Stimulated activated CD4-positive, alpha-beta T cell treated with anti-CD3 and anti-CD28 coated beads, Interleukin-1b, Interleukin-23, amount 100 ng/mL, for 24 hours (primary cell): Measurements from ENCODE around the gene TRANK1.

Experiments used
- DNase-seq, 4 experiments: peaks; one replicate each; pipeline ENCODE4 v3.0.0-alpha.2; 2020; ENCODE audit warnings: low read depth in 4 of 4, low spot score in 1 of 4

TRANK1 gene

DNA sequence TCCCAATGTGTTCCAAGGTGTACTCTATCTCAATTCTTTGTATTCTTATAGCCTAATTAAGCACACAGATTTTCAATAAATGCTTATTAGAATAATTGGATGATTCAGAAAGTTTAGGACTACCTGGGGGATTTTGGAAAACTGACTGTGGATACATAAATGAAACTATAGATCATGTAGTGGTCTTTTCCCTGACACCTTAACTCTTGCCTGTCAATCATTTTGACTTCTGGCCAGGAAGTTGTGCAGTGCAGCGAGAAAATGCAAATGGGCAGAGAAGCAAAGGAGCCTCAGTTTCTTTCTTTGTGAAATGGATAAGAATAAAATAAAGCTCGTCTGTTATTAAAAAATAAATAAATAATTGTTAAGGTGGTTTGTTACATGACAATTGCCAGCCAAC is 133.1 kb downstream of the TRANK1 start:
- no peak for DNase-seq

DNA sequence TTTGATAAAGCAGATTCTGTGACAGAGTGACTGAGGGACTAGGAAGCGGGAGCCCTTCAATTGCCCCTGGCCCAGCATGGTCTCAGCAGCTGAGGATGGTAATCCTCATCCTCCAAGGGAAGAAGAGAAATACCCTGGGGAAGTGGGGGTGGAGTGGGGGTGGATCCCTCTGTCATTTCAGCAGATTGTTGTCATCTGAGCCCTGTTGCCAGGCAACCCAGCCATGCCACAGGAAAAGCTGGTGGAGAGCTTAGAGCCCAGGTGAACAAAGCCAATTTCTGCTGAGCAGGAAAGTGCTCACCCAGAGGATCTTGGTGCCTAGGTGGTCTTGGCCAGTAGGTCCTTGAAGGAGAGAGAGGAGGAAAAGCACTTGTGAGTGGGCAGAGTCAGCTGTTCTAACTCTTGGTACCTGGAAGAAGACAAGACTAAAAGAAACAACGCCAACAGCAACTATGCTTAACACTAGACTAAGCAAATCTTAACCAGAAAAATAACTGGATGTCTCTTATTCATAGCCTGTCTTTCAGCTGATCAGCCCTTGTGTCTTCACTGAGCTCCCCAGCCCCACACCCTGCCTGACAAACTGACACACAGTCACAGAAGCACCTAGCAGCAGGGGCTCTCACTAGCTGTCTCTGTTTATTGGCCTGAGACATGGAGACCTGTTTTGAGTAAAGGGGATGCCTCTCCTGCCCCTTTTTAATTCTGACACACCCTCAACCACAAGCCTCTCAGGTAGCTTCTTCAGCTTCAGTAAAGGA is 140.4 kb downstream of the TRANK1 start:
- DNase-seq: no peak

DNA sequence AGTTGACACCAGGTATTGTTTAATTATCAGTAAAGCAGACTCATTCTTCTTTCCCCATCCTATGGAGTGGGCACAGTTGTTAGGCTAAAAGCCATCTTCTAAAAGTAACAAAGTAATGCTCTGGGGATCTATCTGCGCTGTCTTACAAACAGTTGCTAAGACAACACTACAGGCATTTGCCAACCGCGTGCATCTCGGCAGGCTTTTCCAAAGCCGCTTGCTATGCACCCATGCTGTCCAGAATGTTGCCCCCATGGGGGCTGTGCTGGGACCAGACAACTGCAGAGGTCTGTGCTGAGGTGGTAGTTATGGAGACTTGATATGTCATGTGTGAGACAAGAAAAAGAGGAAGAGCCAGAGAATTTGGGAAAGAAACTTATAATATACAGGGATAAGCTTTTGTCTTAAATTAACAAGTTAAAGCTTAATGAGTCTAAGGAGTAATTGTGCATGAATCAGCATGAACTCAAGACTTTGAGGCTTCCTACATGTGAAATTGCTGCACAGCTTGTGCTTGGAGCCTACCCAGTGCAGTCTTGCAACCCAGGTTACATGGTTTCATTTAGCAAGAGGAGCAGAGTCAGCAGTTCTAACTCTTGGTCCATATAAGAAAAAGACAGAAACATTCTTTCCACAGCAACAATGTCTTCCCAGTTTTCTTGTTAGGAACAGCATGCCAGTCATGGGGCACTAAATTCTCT is 141.6 kb downstream of the TRANK1 start:
- no peak for DNase-seq

DNA sequence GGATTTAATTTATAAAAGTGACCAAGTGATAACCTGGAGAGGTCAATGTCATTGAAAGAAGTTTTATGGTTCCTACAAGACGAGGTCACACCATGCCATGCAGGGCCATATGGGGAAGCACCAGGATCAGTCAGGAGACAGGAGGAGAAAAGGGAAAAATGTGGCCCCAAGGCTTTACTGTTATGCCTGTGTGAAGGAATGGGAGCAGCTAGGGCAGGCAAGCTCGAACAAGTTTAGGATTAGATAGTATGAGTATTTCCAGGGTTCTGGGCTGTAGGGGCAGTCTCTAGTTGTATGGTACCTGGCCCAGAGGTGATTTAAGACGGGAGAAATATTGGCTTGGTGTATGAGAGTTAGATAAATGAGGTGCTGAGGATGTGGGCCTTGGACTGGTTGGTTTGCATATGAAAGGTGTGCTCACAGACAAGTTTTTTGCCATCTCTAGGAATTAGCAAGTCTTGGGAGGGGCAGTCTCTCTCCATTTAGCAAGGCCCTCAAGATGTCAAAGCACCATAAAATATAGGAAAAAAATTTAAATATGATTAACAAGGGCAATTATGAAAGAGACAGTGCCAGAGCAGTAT is 144.2 kb downstream of the TRANK1 start:
- no peak for DNase-seq

DNA sequence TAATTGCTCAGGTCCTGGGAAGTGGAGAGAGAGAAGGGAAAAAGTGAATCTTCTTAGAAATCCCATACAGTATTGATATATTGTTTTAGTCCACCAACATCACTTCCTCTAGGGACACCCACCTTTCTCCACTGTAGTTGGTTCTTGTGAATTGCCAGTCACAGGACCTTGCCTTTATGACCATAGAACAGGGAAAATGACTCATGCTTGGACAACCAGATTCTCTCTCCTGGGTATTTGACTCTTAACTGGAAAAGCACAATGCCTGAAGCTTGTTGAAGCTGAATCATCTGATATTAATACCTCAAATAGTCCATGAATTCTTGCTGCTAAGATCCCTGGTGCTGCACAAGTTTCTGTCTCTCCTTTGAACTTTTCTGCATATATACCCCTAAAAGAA is 148.0 kb downstream of the TRANK1 start:
- no peak for DNase-seq

DNA sequence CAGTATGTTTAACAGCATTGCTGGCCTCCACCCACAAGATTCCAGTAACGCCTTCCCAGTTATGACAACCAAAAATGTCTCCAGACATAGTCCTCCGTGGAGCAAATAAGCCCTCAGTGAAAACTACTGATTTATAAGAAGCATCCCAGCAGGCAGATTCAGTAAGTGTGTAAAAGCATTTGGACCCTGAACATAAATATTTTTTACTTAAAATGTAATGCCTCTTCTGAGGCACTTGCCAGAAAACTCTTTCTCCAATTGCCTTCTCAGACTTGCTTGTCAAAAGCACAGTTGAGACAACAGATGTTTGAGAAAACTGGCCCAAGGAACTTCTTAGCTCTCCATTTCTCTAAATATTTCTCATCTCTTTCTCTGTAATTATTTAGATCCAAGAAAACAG is 148.7 kb downstream of the TRANK1 start:
- no peak for DNase-seq

DNA sequence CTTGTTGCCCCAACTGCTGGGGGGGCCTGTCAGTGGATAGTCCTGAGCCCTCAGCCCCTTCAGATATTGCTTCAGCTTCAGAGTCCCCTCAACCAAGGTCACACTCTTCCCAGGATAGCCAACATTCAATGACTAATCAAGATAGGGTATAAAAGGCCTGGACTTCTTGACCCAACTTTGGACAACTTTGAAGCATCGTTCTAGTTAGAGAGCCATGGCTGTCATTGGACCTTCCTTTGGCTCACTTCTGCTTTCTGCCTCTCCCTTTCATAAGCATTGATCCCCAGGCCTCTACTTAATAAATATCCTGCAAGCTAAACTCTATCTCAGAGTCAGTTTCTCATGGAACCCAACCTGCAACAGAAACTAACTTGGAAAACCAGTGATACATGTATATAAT is 149.2 kb downstream of the TRANK1 start:
- DNase-seq: no peak

DNA sequence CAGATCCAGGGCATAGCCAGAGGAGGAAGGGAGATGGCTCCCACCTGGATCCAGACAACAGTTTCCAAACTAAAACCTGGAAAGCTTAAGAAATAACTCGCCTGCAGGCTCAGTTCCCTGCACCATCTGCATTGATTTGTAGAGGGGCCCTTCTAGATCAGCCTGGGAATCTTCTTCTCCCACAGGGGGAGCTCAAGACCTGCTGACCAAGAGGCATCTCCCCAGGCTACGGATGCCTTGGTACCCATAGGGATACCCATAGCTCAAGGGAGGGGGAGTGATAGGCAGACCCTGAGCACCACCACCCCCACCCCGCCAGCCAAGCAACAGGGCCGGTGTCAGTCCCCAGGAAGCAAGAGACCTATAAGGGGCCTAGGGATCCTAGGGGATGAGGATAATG is 152.5 kb downstream of the TRANK1 start:
- no peak for DNase-seq

DNA sequence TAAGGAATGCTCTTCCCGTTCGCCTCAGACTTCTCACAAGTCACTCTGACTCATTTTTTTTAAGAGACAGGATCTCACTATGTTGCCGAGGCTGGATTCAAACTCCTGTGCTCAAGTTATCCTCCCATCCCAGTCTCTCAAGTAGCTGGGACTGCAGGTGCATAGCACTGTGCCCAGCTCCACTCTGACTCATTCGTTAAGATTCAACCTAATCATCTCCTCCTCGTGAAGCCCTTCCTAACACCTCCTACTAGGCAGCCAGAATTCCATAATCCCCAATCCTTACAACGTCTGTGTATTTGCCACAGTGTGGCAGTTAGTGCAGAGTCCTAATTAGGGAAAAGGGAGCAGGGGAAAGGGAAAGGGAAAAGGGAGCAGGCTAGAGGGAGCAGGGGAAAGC is 154.1 kb downstream of the TRANK1 start:
- no peak for DNase-seq

DNA sequence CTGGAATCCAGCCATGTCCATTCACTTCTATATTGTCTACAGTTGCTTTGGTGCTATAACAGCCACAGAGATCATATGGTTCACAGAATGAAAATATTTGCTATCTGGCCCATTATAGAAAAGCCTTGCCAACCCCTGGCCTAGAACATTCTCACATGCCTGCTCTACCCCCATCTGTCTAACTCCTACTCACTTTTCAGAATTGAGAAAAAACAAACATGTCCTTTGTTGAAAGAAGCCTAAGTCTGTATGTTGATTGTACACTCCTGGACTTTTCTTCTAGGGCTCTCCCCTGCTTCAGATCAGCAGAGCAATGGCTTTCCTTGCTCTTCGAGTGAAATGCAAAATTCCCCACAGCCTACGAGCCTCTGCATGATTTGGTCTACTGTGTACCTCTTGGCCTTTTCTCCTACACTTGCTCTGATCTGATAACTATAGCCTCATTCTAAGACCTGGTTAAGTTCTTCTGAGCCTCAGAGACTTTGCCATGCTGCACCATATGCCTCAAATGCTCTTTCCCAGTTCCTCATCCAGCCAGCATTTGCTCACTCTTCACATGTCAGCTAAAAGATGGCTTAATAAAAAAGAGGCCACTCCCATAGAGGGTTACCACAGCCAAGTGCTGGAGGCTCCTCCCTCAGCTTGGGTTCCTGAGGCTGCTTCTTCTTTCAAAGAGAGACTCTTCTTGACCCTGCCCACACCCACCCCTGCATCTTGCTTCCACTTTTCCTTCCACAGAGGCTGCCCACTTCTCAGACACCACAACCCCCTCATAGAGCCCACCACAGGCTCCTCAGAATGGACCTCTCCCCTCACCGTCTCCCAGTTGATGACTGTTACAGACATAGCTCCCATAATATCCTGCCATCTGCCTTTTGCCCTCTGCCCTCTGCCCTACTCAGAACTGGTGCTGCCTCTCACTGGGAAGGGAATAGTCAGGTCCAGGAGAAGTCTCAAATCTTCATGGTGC is 157.6 kb downstream of the TRANK1 start:
- no peak for DNase-seq

DNA sequence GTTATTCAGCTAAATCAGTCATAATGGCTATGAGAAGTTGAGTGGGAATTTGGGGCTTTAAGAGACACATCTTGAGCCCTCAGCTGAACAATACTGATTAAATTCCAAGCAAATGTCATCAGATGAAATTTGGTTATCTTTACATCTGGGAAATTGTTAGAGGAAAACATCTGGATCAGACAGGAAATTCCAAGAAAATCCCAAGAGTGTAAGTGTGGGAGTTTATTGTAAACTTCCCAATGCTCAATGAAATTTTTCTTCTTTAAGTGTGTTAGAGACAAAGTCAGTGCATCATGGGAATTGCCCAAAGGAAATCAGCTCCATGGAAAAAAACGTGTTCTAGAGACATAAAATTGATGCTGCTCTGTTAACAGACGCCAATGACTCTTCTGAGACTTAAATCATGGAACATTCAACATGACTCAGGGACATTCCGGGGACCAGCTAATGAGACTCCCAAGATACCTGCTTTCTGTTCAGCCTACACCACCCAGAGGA is 160.7 kb downstream of the TRANK1 start:
- no peak for DNase-seq

DNA sequence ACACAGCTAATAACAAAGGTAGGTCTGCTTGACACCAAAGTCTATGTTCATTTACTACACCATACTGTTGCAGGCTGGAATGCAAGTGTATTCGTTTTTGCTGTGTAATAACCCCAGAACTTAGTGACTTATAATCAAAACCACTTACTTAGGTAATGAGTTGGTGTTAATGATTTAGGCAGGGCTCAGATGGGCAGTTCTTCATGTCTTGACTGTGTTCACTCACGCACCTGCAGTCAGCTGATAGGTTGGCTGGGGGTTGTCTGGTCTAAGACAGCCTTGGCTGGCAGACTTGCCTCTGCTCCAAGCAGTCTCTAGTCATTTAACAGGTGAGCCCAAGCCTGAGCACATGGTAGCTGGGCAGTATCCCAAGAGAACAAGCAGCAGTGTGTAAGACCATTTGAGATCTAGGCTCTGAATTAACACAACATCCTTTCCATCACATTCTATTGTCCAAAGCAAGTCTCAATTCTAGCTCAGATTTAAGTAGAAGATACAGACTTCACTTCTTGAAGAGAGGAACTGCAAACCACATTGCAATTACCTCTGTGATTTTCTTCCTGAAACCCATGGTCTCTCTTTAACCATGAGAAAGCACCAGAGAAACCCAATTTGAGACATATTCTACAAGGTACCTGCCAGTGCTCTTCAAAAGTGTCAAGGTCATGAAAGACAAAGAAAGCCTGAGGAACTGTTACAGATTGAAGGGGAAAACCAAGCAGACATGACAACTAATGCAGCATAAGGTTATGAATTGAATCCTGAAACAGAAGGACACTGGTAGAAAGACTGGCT is 167.2 kb downstream of the TRANK1 start:
- DNase-seq: no peak
